Epithelial cell of esophagus (primary cell): ENCODE measurements around the gene GET3.

Experiments used
- DNase-seq: peaks from one replicate; pipeline ENCODE4 v3.0.0; 2010; ENCODE audit warnings: low read depth
- H3K4me3 ChIP-seq: 2 replicates; pipeline ENCODE4 v1.5.1; 2011; ENCODE audit warnings: mild to moderate bottlenecking, low read length, control low read depth
- CTCF ChIP-seq: IDR thresholded peaks from 2 replicates; pipeline ENCODE4 v1.5.1; 2011; ENCODE audit warnings: low read depth, mild to moderate bottlenecking, low read length, control low read depth, inconsistent platforms; ENCODE audit not compliant: insufficient read depth; ENCODE audit errors: missing control alignments

The GET3 gene

GRCh38 chr19:12784871-12785430 is 47.7 kb downstream of the GET3 start:
- TF ChIP-seq CTCF: no peak
- H3K4me3 ChIP-seq: no peak overlapping the region
- DNase-seq: peak; percentile 51

- no peak for TF ChIP-seq CTCF
- no peak for DNase-seq
- no peak overlapping the region for H3K4me3 ChIP-seq
Measured at GRCh38 chr19:12785431-12786031, 48.2 kb downstream of the GET3 start.

- no peak overlapping the region for H3K4me3 ChIP-seq
Measured at GRCh38 chr19:12786141-12786870, 49.0 kb downstream of the GET3 start.

GRCh38 chr19:12786952-12787351 is 49.7 kb downstream of the GET3 start:
- no peak for DNase-seq
- no peak overlapping the region for H3K4me3 ChIP-seq
- no peak for TF ChIP-seq CTCF

More at GRCh38 chr19:12786141-12786870, 49.0 kb downstream of the GET3 start:
- peak; percentile 66 for DNase-seq
- no peak for TF ChIP-seq CTCF

GRCh38 chr19:12787458-12787857 is 50.2 kb downstream of the GET3 start:
- no peak for TF ChIP-seq CTCF
- H3K4me3 ChIP-seq: no peak overlapping the region
- no peak for DNase-seq

GRCh38 chr19:12788042-12788681 is 50.9 kb downstream of the GET3 start:
- no peak for TF ChIP-seq CTCF
- no peak for DNase-seq
- no peak overlapping the region for H3K4me3 ChIP-seq

- peak overlapping the region; percentile 27 for H3K4me3 ChIP-seq
- no peak for TF ChIP-seq CTCF
- peak; percentile 67 for DNase-seq
Measured at GRCh38 chr19:12788682-12789097, 51.4 kb downstream of the GET3 start.
